Measurements from ENCODE around the gene CD79B. TPM values are rescaled to one million over a fixed set of nuclear protein-coding genes. Genes with fewer than 3 reads are reported as not detected.

CD79B gene
- 10 to 100 TPM in 2 of 4 donors, 1 to 10 TPM in 2; 8.6 to 10.9 (median 9.9) TPM for total RNA-seq

DNA sequence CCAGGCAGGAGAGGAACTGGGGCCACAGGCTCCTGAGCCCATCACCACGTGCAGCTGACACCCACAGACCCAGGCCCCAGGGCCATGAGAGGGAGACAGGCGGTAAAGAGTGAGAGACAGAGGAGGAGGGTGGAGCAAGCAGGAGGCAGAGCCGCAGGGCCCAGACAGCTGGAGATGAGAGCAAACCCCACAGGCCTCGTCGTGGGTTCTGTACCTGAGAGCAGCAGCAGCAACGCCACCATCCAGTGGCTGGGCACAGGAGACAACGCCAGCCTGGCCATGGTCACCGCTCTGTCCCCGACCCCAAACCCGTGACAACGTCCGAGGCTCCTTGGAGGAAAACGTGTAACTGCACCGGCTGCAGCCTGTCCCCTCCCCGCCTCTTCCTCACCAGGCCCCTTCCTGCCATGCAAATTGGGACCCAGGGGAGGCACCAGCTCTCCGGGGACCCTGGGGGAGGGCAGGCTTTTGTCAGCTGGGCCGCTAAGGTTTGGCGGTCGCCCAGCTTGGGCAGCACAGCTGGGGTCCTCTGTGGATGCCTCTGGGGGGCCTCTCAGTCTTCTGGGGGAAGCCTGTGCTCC, at the start of gene CD79B:
Gene CD79B, minus strand, starts transcription at position 351 of the 581 bp plus-strand sequence. Its CDS starts 70 bp downstream, at position 281.
- Histone ChIP-seq H3K9me3 (no peaks in the 10 kb centered on the region), H3K4me1 (peaks cover 0 to 22% (median 3%) of the 10 kb centered on the region in 4 donors), H3K27ac (peak within 1 kb of the TSS in 2 of 4 donors; percentile 48 to 52), H3K36me3 (no peaks in the 10 kb centered on the region), H3K4me3 (peak within 1 kb of the TSS in 1 of 4 donors; percentile 42), H3K27me3 (no peaks in the 10 kb centered on the region)
- WGBS, 2 donors = 57 to 67% methylated on average over 8 to 10 of the region's 19 CpGs
- no peak for TF ChIP-seq POLR2A (IDR thresholded peaks at IDR 0.05)
- no peak for TF ChIP-seq CTCF (IDR thresholded peaks at IDR 0.05)
- TF ChIP-seq EP300 (IDR thresholded peaks at IDR 0.05) = no peak
- no peak for DNase-seq (ENCODE audit: low spot score in 2 of 2)

DNA sequence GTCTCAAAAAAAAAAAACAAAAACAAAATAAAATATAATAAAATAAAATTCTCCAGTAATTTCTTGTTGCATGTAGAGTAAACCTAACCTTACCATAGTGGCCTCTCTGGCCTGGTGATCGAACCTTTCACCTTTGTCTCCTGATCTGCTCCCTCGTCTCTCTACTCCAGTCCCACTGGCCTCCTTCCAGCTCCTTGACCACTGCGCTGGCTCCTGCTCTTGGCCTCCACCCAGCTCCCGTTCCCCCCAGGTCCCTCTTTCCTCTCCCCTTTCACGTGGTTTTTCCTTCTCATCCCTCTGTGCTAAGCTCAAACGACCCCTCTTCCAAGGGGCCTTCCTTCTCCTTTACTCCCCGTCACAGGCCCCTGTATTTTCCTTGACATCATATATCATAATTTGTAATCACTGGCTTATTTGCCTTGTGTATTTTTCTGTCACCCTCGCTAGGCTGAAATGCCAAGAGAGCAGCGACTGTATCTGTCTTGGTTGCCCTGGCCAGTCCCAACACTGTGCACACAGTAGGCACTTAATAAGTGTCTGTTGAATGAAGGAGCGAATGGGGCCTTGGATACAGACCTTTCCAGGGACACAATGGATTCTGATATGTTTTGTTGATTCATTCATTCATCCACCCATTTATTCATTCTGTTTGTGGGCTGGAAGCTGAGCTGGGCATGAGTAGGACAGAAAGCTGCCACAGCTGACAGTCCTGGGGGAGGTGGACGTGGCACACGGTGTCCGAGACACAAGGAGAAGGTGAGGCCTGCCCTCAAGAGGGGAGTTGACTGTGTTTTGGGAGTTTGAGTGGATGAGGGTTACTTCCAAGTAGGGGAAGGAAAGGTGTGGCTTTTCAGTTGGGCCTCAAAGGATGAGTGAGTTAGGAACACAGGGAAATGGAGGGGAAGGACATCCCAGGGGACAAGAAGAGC, 46.4 kb upstream of the CD79B start:
- Histone ChIP-seq H3K27me3 (no peaks in the 10 kb centered on the region), H3K4me3 (no peak overlapping the region), H3K9me3 (peaks cover 0 to 8% (median 0%) of the 10 kb centered on the region in 4 donors), H3K36me3 (no peaks in the 10 kb centered on the region), H3K27ac (no peak overlapping the region), H3K4me1 (peaks cover 0 to 18% (median 0%) of the 10 kb centered on the region in 4 donors)
- TF ChIP-seq POLR2A (IDR thresholded peaks at IDR 0.05) = no peak
- no peak for TF ChIP-seq EP300 (IDR thresholded peaks at IDR 0.05)
- TF ChIP-seq CTCF (IDR thresholded peaks at IDR 0.05) = no peak
- DNase-seq (ENCODE audit: low spot score in 2 of 2) = no peak
- 65 to 68% methylated on average over 13 of the region's 13 CpGs for WGBS, 2 donors

DNA sequence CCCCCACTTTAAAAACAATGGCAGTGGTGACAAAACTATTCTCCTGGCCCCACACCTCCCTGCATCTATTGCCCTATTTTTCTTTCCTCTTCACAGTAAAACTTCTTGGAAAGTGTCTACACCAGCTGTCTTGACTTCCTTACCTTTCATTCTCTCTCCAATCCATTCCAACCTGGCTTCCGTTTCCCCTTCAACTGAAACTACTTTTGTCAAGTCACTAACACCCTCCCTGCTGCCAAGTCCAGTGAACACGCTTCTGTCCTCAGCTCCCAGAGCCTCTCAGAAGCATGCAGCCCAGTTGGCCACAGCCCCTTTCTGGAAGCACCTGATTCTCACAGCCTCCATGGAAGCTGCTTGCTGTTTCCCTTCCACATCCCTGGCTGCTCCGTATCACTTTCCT, 44.6 kb upstream of the CD79B start:
- Histone ChIP-seq H3K27me3 (no peaks in the 10 kb centered on the region), H3K4me1 (peaks cover 0 to 10% (median 0%) of the 10 kb centered on the region in 4 donors), H3K9me3 (peaks cover 0 to 2% (median 0%) of the 10 kb centered on the region in 4 donors), H3K4me3 (no peak overlapping the region), H3K27ac (no peak overlapping the region), H3K36me3 (no peaks in the 10 kb centered on the region)
- WGBS, 2 donors = 79 to 80% methylated on average over 3 of the region's 3 CpGs
- no peak for DNase-seq (ENCODE audit: low spot score in 2 of 2)
- TF ChIP-seq CTCF (IDR thresholded peaks at IDR 0.05) = no peak
- TF ChIP-seq EP300 (IDR thresholded peaks at IDR 0.05) = no peak
- TF ChIP-seq POLR2A (IDR thresholded peaks at IDR 0.05) = no peak

GRCh38 chr17:63975541-63976092, 43.5 kb upstream of the CD79B start:
- Histone ChIP-seq H3K27ac (no peak overlapping the region), H3K4me3 (no peak overlapping the region), H3K36me3 (no peaks in the 10 kb centered on the region), H3K9me3 (no peaks in the 10 kb centered on the region), H3K27me3 (no peaks in the 10 kb centered on the region), H3K4me1 (peaks cover 0 to 7% (median 0%) of the 10 kb centered on the region in 4 donors)
- WGBS, 2 donors = 84 to 96% methylated on average over 2 of the region's 2 CpGs
- no peak for TF ChIP-seq CTCF (IDR thresholded peaks at IDR 0.05)
- TF ChIP-seq EP300 (IDR thresholded peaks at IDR 0.05) = no peak
- no peak for TF ChIP-seq POLR2A (IDR thresholded peaks at IDR 0.05)
- DNase-seq (ENCODE audit: low spot score in 2 of 2) = no peak
